Measurements from ENCODE around the gene FSTL3. TPM values are rescaled to one million over a fixed set of nuclear protein-coding genes. Genes with fewer than 3 reads are reported as not detected.
"Not testable (repeated sequence)": the region's sequence is repeated elsewhere in the genome, so short reads cannot be mapped to it uniquely, and the experiment has no call there.

FSTL3 gene
- total RNA-seq, 1 experiment from 2014 or later: 7.1 TPM

GRCh38 chr19:663682-664117, 12.5 kb upstream of the FSTL3 start:
- CTCF ChIA-PET: interaction anchor here (0.5 to 1.2 kb wide), 3 partner anchors 16 to 117 kb away, joined by 3 read pairs; no protein-coding TSS in a partner anchor
- Mint-ChIP-seq H3K36me3 (ENCODE audit: insufficient read depth, unreplicated experiment) (peaks cover 30% of the 10 kb centered on the region), H3K27me3 (ENCODE audit: unreplicated experiment) (no peaks in the 10 kb centered on the region), H3K4me3 (ENCODE audit: low read depth, unreplicated experiment) (peak overlapping the region; percentile 75), H3K9me3 (ENCODE audit: low read depth, unreplicated experiment) (no peaks in the 10 kb centered on the region), H3K4me1 (ENCODE audit: low read depth, unreplicated experiment) (peaks cover 11% of the 10 kb centered on the region), H3K27ac (ENCODE audit: unreplicated experiment) (peak overlapping the region; percentile 48)
- no peak for TF ChIP-seq CTCF (IDR thresholded peaks at IDR 0.05; ENCODE audit: unreplicated experiment)
- intact Hi-C loops (cut with micrococcal nuclease; ENCODE audit: unreplicated experiment): loop anchor here (2.0 kb wide), 1 partner anchor 71 kb away; no protein-coding TSS in a partner anchor
- no peak for DNase-seq
- no TSS peak for BruUV-seq (replicated peaks)

GRCh38 chr19:664913-665443, 11.2 kb upstream of the FSTL3 start:
- H3K4me3 Mint-ChIP-seq (ENCODE audit: low read depth, unreplicated experiment): peak overlapping the region; percentile 12
- intact Hi-C loops (cut with micrococcal nuclease; ENCODE audit: unreplicated experiment): loop anchor here (2.0 kb wide), 1 partner anchor 70 kb away; no protein-coding TSS in a partner anchor
- TF ChIP-seq CTCF (IDR thresholded peaks at IDR 0.05; ENCODE audit: unreplicated experiment): peak; percentile 69
- CTCF ChIA-PET: interaction anchor here (0.7 kb wide), 1 partner anchor 66 kb away, joined by 5 read pairs; no protein-coding TSS in a partner anchor
- BruUV-seq (replicated peaks): no TSS peak
- H3K9me3 Mint-ChIP-seq (ENCODE audit: low read depth, unreplicated experiment): no peaks in the 10 kb centered on the region
- H3K27ac Mint-ChIP-seq (ENCODE audit: unreplicated experiment): no peak overlapping the region
- peaks cover 11% of the 10 kb centered on the region for H3K4me1 Mint-ChIP-seq (ENCODE audit: low read depth, unreplicated experiment)
- no peaks in the 10 kb centered on the region for H3K27me3 Mint-ChIP-seq (ENCODE audit: unreplicated experiment)
- peaks cover 27% of the 10 kb centered on the region for H3K36me3 Mint-ChIP-seq (ENCODE audit: insufficient read depth, unreplicated experiment)
- DNase-seq: peak; percentile 87

GRCh38 chr19:666985-667573, 9.1 kb upstream of the FSTL3 start:
- H3K36me3 Mint-ChIP-seq (ENCODE audit: insufficient read depth, unreplicated experiment): peaks cover 13% of the 10 kb centered on the region
- BruUV-seq (replicated peaks); H3K27me3 Mint-ChIP-seq (ENCODE audit: unreplicated experiment); H3K4me1 Mint-ChIP-seq (ENCODE audit: low read depth, unreplicated experiment); H3K9me3 Mint-ChIP-seq (ENCODE audit: low read depth, unreplicated experiment); H3K27ac Mint-ChIP-seq (ENCODE audit: unreplicated experiment); intact Hi-C loops (cut with micrococcal nuclease; ENCODE audit: unreplicated experiment); DNase-seq; H3K4me3 Mint-ChIP-seq (ENCODE audit: low read depth, unreplicated experiment): not testable (repeated sequence)
- CTCF ChIA-PET: interaction anchor here (0.6 kb wide), 1 partner anchor 47 kb away, joined by 3 read pairs; no protein-coding TSS in a partner anchor

- intact Hi-C loops (cut with micrococcal nuclease; ENCODE audit: unreplicated experiment); BruUV-seq (replicated peaks); H3K27me3 Mint-ChIP-seq (ENCODE audit: unreplicated experiment); H3K9me3 Mint-ChIP-seq (ENCODE audit: low read depth, unreplicated experiment); H3K4me1 Mint-ChIP-seq (ENCODE audit: low read depth, unreplicated experiment); H3K4me3 Mint-ChIP-seq (ENCODE audit: low read depth, unreplicated experiment); H3K27ac Mint-ChIP-seq (ENCODE audit: unreplicated experiment); H3K36me3 Mint-ChIP-seq (ENCODE audit: insufficient read depth, unreplicated experiment); DNase-seq: not testable (repeated sequence)
- CTCF ChIA-PET: interaction anchor here (0.7 kb wide), 1 partner anchor 18 kb away, joined by 4 read pairs; no protein-coding TSS in a partner anchor
Observed at GRCh38 chr19:668675-669434, 7.3 kb upstream of the FSTL3 start.

- Mint-ChIP-seq H3K9me3 (ENCODE audit: low read depth, unreplicated experiment) (no peaks in the 10 kb centered on the region), H3K36me3 (ENCODE audit: insufficient read depth, unreplicated experiment) (peaks cover 6% of the 10 kb centered on the region), H3K4me3 (ENCODE audit: low read depth, unreplicated experiment) (no peak overlapping the region), H3K4me1 (ENCODE audit: low read depth, unreplicated experiment) (no peaks in the 10 kb centered on the region), H3K27me3 (ENCODE audit: unreplicated experiment) (no peaks in the 10 kb centered on the region), H3K27ac (ENCODE audit: unreplicated experiment) (no peak overlapping the region)
- CTCF ChIA-PET: no interaction called here
- intact Hi-C loops (cut with micrococcal nuclease; ENCODE audit: unreplicated experiment): no loop called here
- DNase-seq: no peak
- no TSS peak for BruUV-seq (replicated peaks)
- TF ChIP-seq CTCF (IDR thresholded peaks at IDR 0.05; ENCODE audit: unreplicated experiment): no peak
Observed at GRCh38 chr19:670609-671075, 5.5 kb upstream of the FSTL3 start.

All from Calu3 (cell line).